Gastrocnemius medialis (tissue), 4 donors: ENCODE measurements around the gene AARS2. TPM values are rescaled to one million over a fixed set of nuclear protein-coding genes. Genes with fewer than 3 reads are reported as not detected.

Experiments used
- microRNA counts, 2 donors: library from miRNA; unstranded; fragments of <30 nt; microRNA quantifications; one replicate each; lab custom pipeline; 2016
- total RNA-seq, 4 donors: library from RNA; depleted of rRNA; stranded (reverse); fragments of >200 nt; gene quantifications; one replicate each; pipeline versions ENCODE4 v1.1.0 to v1.2.3, GENCODE V29; 2016

The AARS2 gene
- total RNA-seq, 4 donors from 2014 or later: 3.9 to 6.3 (median 4.5) TPM

MicroRNA genes within 50 kb of the gene (microRNA counts, 767-probe panel; counts per million panel counts)
- microRNA hsa-miR-4647 (lab: Ali Mortazavi, UCI): 356 to 448 counts per million in 2 donors

Other genes starting within 250 kb of the AARS2 start
- gene MRPL14, start 185.9 kb downstream of the AARS2 start, total RNA-seq: 100 to 1,000 TPM; 100 to 180 (median 152) TPM
- gene TMEM63B, start 185.8 kb downstream of the AARS2 start, total RNA-seq: 10 to 100 TPM; 27.2 to 71.9 (median 43.7) TPM
- gene CAPN11, start 154.5 kb downstream of the AARS2 start, total RNA-seq: under 1 TPM in 1 of 4 donors, not detected in 3; 0.42 TPM
- gene MYMX, start 96.4 kb downstream of the AARS2 start, total RNA-seq: not detected
- gene SLC29A1, start 89.8 kb downstream of the AARS2 start, total RNA-seq: 10 to 100 TPM; 18.3 to 95.5 (median 40.8) TPM
- gene HSP90AB1, start 66.2 kb downstream of the AARS2 start, total RNA-seq: 1,000 to 10,000 TPM in 2 of 4 donors, 100 to 1,000 TPM in 2; 878 to 1,576 (median 1,106) TPM
- 10 to 100 TPM; 14.9 to 35.9 (median 21.4) TPM for gene SLC35B2, start 55.8 kb downstream of the AARS2 start, total RNA-seq
- gene NFKBIE, start 47.8 kb downstream of the AARS2 start, total RNA-seq: 10 to 100 TPM in 2 of 4 donors, 1 to 10 TPM in 2; 4.1 to 11.1 (median 10.0) TPM
- under 1 TPM in 1 of 4 donors, not detected in 3; 0.11 TPM for gene TMEM151B, start 42.9 kb downstream of the AARS2 start, total RNA-seq
- gene SPATS1, start 29.3 kb upstream of the AARS2 start, total RNA-seq: not detected
- gene CDC5L, start 74.4 kb upstream of the AARS2 start, total RNA-seq: 10 to 100 TPM; 26.3 to 30.3 (median 27.7) TPM